Measurements from ENCODE around the gene ADGRB3. TPM values are rescaled to one million over a fixed set of nuclear protein-coding genes. Genes with fewer than 3 reads are reported as not detected.

ADGRB3 gene
- total RNA-seq, 1 donor from 2014 or later, result not detected

DNA sequence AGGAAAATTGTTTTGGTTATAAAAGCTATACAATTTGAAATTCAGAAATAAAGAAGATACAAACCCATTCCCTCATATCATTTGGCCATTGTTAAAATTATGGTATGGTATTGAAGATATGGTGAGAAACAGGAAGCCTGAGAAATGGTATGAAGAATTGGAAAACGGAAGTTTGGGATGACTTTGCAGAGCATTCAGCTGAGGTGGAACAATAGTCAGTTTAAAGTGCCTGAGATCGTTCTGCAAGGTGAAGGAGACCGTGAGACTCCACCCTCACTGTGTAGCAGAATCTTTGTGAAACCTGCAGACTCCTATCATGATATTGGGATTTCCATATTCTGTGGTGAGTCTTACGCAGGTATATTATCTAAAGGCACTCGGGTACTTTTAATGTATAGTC is 97.3 kb downstream of the ADGRB3 start:
- H3K36me3 ChIP-seq (ENCODE audit: control insufficient read depth, insufficient read depth, low read length), result no peaks in the 10 kb centered on the region
- no peak for DNase-seq (ENCODE audit: low read depth)
- H3K27me3 ChIP-seq (ENCODE audit: control insufficient read depth, insufficient read depth, low read length), result no peaks in the 10 kb centered on the region
- no peak for FAIRE-seq
- TF ChIP-seq, protein P1, sequence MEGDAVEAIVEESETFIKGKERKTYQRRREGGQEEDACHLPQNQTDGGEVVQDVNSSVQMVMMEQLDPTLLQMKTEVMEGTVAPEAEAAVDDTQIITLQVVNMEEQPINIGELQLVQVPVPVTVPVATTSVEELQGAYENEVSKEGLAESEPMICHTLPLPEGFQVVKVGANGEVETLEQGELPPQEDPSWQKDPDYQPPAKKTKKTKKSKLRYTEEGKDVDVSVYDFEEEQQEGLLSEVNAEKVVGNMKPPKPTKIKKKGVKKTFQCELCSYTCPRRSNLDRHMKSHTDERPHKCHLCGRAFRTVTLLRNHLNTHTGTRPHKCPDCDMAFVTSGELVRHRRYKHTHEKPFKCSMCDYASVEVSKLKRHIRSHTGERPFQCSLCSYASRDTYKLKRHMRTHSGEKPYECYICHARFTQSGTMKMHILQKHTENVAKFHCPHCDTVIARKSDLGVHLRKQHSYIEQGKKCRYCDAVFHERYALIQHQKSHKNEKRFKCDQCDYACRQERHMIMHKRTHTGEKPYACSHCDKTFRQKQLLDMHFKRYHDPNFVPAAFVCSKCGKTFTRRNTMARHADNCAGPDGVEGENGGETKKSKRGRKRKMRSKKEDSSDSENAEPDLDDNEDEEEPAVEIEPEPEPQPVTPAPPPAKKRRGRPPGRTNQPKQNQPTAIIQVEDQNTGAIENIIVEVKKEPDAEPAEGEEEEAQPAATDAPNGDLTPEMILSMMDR (IDR thresholded peaks at IDR 0.05; ENCODE audit: insufficient read depth, low read length, severe bottlenecking), result no peak
- H3K4me3 ChIP-seq (ENCODE audit: low read depth, low read length), result no peak overlapping the region

DNA sequence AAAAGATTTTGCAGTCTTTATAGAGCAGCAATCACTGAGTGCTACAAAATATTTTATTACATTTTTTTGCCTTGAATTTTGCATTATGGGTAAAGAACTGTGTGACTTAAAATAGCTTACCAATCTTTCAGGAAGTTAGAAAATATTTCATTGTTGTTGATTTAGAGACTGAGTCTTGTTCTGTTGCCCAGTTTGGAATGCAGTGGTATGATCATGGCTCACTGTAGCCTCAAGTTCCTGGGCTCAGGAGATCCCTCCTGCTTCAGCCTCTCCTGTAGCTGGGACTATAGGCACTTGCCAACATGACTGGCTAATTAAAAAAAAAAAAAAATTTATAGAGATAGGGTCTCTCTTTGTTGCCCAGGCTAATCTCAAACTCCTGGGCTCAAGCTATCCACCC is 100.8 kb downstream of the ADGRB3 start:
- no peaks in the 10 kb centered on the region for H3K36me3 ChIP-seq (ENCODE audit: control insufficient read depth, insufficient read depth, low read length)
- DNase-seq (ENCODE audit: low read depth) (no peak), FAIRE-seq (no peak)
- H3K4me3 ChIP-seq (ENCODE audit: low read depth, low read length), result no peak overlapping the region
- no peaks in the 10 kb centered on the region for H3K27me3 ChIP-seq (ENCODE audit: control insufficient read depth, insufficient read depth, low read length)
- TF ChIP-seq, protein P1 (IDR thresholded peaks at IDR 0.05; ENCODE audit: insufficient read depth, low read length, severe bottlenecking), result no peak

DNA sequence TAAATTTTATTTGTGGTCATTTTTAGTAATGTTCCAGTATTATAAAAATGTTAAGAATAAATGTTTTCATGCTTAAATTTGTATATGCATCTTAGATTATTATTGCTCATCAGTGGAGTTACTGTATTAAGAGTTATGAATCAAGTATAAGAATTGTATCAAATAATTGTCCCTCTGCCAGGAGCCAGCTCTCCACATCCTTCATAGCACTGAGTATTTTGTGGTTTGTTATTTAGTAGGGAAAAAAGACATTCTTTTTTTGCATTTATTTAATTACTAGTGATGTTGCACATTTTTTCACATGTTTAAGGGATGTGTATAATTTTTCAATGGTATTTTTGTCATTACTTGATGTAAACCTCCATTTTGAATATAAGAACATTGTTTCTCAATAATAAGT is 102.0 kb downstream of the ADGRB3 start:
- Histone ChIP-seq H3K27me3 (ENCODE audit: control insufficient read depth, insufficient read depth, low read length) (no peaks in the 10 kb centered on the region), H3K4me3 (ENCODE audit: low read depth, low read length) (no peak overlapping the region), H3K36me3 (ENCODE audit: control insufficient read depth, insufficient read depth, low read length) (no peaks in the 10 kb centered on the region)
- DNase-seq (ENCODE audit: low read depth) (no peak), FAIRE-seq (no peak)
- TF ChIP-seq, protein P1 (IDR thresholded peaks at IDR 0.05; ENCODE audit: insufficient read depth, low read length, severe bottlenecking), result no peak

DNA sequence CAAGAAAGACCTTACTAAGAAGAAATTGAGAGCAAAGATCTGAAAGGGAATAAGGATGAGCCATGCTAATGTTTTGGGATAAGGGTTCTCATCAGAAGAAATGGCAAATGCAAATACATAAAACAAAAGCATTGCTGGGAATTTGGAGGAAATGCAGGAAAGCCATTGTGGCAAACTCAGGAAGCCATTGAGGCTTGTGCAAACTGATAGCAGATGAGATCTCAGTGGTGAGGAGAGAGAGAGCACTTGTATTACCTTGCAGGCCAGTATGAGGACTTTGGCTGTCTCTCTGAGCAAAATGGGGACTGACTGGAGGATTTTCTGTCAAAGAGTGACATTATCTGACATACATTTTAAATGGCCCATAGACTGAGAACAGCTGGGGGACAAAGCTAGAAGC is 103.0 kb downstream of the ADGRB3 start:
- no peak for FAIRE-seq
- H3K36me3 ChIP-seq (ENCODE audit: control insufficient read depth, insufficient read depth, low read length), result no peaks in the 10 kb centered on the region
- no peaks in the 10 kb centered on the region for H3K27me3 ChIP-seq (ENCODE audit: control insufficient read depth, insufficient read depth, low read length)

DNA sequence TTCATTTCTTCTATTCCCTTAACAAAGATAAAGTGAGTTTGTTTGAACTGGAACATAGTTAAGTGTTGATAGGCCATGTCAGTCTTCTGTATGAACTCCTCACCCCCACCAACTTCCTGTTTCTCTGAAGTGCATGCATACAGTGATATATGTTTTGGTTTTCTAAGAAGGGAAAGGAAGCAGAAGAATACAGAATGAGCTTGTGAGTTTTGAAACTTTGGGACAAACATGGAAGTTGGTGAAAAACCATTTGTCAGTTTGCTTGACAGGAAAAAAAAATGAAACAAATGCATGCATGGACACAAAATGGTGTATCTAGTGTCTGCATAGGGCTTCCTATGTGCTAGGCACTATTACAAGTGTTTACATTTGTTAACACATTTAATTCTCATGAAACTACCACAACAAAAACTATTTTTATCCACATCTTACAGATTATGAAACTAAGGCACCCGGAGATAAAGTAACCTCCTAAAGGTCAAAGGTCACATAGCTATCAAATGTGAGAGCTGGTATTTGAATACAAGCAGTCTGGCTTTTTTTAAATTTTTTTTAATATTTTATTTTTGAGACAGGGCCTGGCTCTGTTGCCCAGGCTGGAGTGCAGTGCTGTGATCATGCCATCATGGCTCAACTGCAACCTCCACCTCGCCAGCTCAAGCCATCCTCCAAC is 105.9 kb downstream of the ADGRB3 start:
- no peak for DNase-seq (ENCODE audit: low read depth)
- TF ChIP-seq, protein P1 (IDR thresholded peaks at IDR 0.05; ENCODE audit: insufficient read depth, low read length, severe bottlenecking), result no peak
- Histone ChIP-seq H3K36me3 (ENCODE audit: control insufficient read depth, insufficient read depth, low read length) (no peaks in the 10 kb centered on the region), H3K27me3 (ENCODE audit: control insufficient read depth, insufficient read depth, low read length) (no peaks in the 10 kb centered on the region), H3K4me3 (ENCODE audit: low read depth, low read length) (no peak overlapping the region)
- no peak for FAIRE-seq

More for the DNA sequence above, 103.0 kb downstream of the ADGRB3 start:
- no peak overlapping the region for H3K4me3 ChIP-seq (ENCODE audit: low read depth, low read length)
- TF ChIP-seq, protein P1 (IDR thresholded peaks at IDR 0.05; ENCODE audit: insufficient read depth, low read length, severe bottlenecking), result no peak
- no peak for DNase-seq (ENCODE audit: low read depth)

Data from bronchial epithelial cell (primary cell).